IMR-90 (cell line): ENCODE results near the gene RHOT2. TPM values are rescaled to one million over a fixed set of nuclear protein-coding genes. Genes with fewer than 3 reads are reported as not detected.

Source experiments
- ATAC-seq: fragments of 200-7000 bp; cut with Tn5 transposase; 2 replicates; pipeline ENCODE4 v1.9.1; 2020; ENCODE audit warnings: low read depth, mild to moderate bottlenecking, moderate library complexity
- BruUV-seq: library from RNA; stranded (reverse); fragments of 400-500 nt; replicated peaks from 2 replicates; lab custom pipeline; 2021; lab: Mats Ljungman, UMichigan
- CTCF ChIA-PET: fragments of 300-600 bp; formaldehyde crosslinking; extraction: SDS; loops from one replicate; lab custom pipeline; 2021; ENCODE audit warnings: antibody characterized with exemption; lab: Yijun Ruan, JAX
- POLR2A ChIA-PET: fragments of 300-600 bp; sonication (Branson Sonifier 250); formaldehyde crosslinking; loops from one replicate; lab custom pipeline; 2022; ENCODE audit warnings: antibody characterized with exemption; ENCODE audit not compliant: unreplicated experiment; lab: Charles Lee
- DNase-seq: peaks from one replicate; pipeline ENCODE4 v3.0.0; 2013
- H2AFZ ChIP-seq: replicated peaks from 2 replicates; pipeline ENCODE3; 2013; ENCODE audit warnings: low read length, mild to moderate bottlenecking; ENCODE audit not compliant: poor library complexity
- H2AK5ac ChIP-seq: 2 replicates; pipeline ENCODE4 v1.6.1; 2013; ENCODE audit warnings: low read depth, low read length, inconsistent platforms
- H2AK9ac ChIP-seq: replicated peaks from 2 replicates; pipeline ENCODE3; 2013; ENCODE audit warnings: mild to moderate bottlenecking, low read depth, low read length, moderate library complexity; ENCODE audit not compliant: poor library complexity
- H2BK120ac ChIP-seq: 2 replicates; pipeline ENCODE4 v1.6.1; 2013; ENCODE audit warnings: low read depth, low read length, inconsistent platforms
- H2BK15ac ChIP-seq: 3 replicates; pipeline ENCODE4 v1.6.1; 2013; ENCODE audit warnings: low read depth, low read length, inconsistent platforms
- H2BK20ac ChIP-seq: 2 replicates; pipeline ENCODE4 v1.6.1; 2013; ENCODE audit warnings: low read depth, mild to moderate bottlenecking, inconsistent platforms, low read length, moderate library complexity
- H2BK5ac ChIP-seq: 2 replicates; pipeline ENCODE4 v1.6.1; 2013; ENCODE audit warnings: mild to moderate bottlenecking, low read depth, low read length, inconsistent platforms; ENCODE audit not compliant: poor library complexity, severe bottlenecking
- H3K14ac ChIP-seq: replicated peaks from 2 replicates; pipeline ENCODE4 v1.6.1; 2013; ENCODE audit warnings: low read depth, low read length, inconsistent platforms
- H3K18ac ChIP-seq: 2 replicates; pipeline ENCODE4 v1.6.1; 2013; ENCODE audit warnings: low read depth, low read length, control low read depth
- H3K23ac ChIP-seq: 2 replicates; pipeline ENCODE4 v1.6.1; 2013; ENCODE audit warnings: low read depth, low read length, inconsistent platforms
- H3K27ac ChIP-seq: 2 replicates; pipeline ENCODE4 v1.5.1; 2013; ENCODE audit warnings: mild to moderate bottlenecking, control low read depth, low read length; ENCODE audit not compliant: insufficient read depth
- H3K27me3 ChIP-seq: 2 replicates; pipeline ENCODE4 v1.6.1; 2013; ENCODE audit warnings: low read length; ENCODE audit not compliant: control insufficient read depth, insufficient read depth
- H3K36me3 ChIP-seq: 2 replicates; pipeline ENCODE4 v1.6.1; 2013; ENCODE audit warnings: low read length, mixed read lengths; ENCODE audit not compliant: control insufficient read depth, insufficient read depth
- H3K4ac ChIP-seq: 2 replicates; pipeline ENCODE4 v1.6.1; 2013; ENCODE audit warnings: low read depth, low read length, inconsistent platforms
- H3K4me1 ChIP-seq: 2 replicates; pipeline ENCODE4 v1.6.1; 2013; ENCODE audit warnings: low read length, mixed read lengths; ENCODE audit not compliant: control insufficient read depth, insufficient read depth
- H3K4me2 ChIP-seq: 2 replicates; pipeline ENCODE4 v1.6.1; 2013; ENCODE audit warnings: low read depth, mild to moderate bottlenecking, control low read depth, low read length, moderate library complexity
- H3K4me3 ChIP-seq: 2 replicates; pipeline ENCODE4 v1.5.1; 2013; ENCODE audit warnings: low read depth, mild to moderate bottlenecking, control low read depth, low read length, moderate library complexity; ENCODE audit not compliant: insufficient read depth
- H3K56ac ChIP-seq: 2 replicates; pipeline ENCODE4 v1.6.1; 2013; ENCODE audit warnings: low read length, inconsistent platforms; ENCODE audit not compliant: insufficient read depth; ENCODE audit errors: extremely low read depth
- H3K79me1 ChIP-seq, 2 experiments: 2 replicates each; pipeline ENCODE4 v1.6.1; 2013; ENCODE audit warnings: low read length in 2 of 2, inconsistent platforms in 1 of 2, low read depth in 1 of 2
- H3K9ac ChIP-seq: 2 replicates; pipeline ENCODE4 v1.6.1; 2013; ENCODE audit warnings: low read depth, low read length, control low read depth
- H3K9me1 ChIP-seq: 2 replicates; pipeline ENCODE4 v1.6.1; 2013; ENCODE audit warnings: low read length, inconsistent platforms; ENCODE audit not compliant: insufficient read depth
- H3K9me3 ChIP-seq: 2 replicates; pipeline ENCODE4 v1.6.1; 2013; ENCODE audit warnings: low read length; ENCODE audit not compliant: control insufficient read depth, insufficient read depth
- H4K20me1 ChIP-seq: 2 replicates; pipeline ENCODE4 v1.6.1; 2013; ENCODE audit warnings: low read length, inconsistent platforms; ENCODE audit not compliant: insufficient read depth
- H4K5ac ChIP-seq: 2 replicates; pipeline ENCODE4 v1.6.1; 2013; ENCODE audit warnings: mild to moderate bottlenecking, low read depth, low read length, control low read depth
- H4K8ac ChIP-seq, 2 experiments: 2 replicates each; pipeline ENCODE4 v1.6.1; 2013; ENCODE audit warnings: low read depth in 2 of 2, low read length in 2 of 2, control low read depth in 1 of 2, inconsistent platforms in 1 of 2
- H4K91ac ChIP-seq: 2 replicates; pipeline ENCODE4 v1.6.1; 2013; ENCODE audit warnings: low read depth, low read length, inconsistent platforms; ENCODE audit not compliant: insufficient read depth
- CHD1 ChIP-seq: IDR thresholded peaks from 2 replicates; pipeline ENCODE4 v1.6.1; 2012; ENCODE audit warnings: low read depth, low read length, improper control_type of control experiment
- SMC3 ChIP-seq: fragments of 150-350 bp; IDR thresholded peaks from 2 replicates; pipeline ENCODE4 v1.6.1; 2016; ENCODE audit warnings: low read depth, mild to moderate bottlenecking, antibody characterized with exemption, low read length, moderate library complexity
- WGBS, 2 experiments: methylation state at CpG; one replicate each; pipeline versions ENCODE4 v1.1.5 to v1.1.7; 2013; ENCODE audit warnings: missing lambda C conversion rate in 2 of 2; ENCODE audit not compliant: insufficient read length in 1 of 2; ENCODE audit errors: extremely low coverage in 2 of 2; 5-methylcytosine and 5-hydroxymethylcytosine counted together
- dilution Hi-C: fragments of 300-500 bp; cut with HindIII; formaldehyde crosslinking; loops from one replicate; pipeline ENCODE4 v1.14.3; 2018; ENCODE audit warnings: low sequenced_read_pairs; ENCODE audit not compliant: unreplicated experiment
- in situ Hi-C: fragments of 300-500 bp; cut with MboI; formaldehyde crosslinking; loops from 3 replicates; pipeline ENCODE4 v1.14.3; 2019; ENCODE audit warnings: low sequenced_read_pairs, inconsistent platforms, mixed read lengths
- intact Hi-C: fragments of 100-400 bp; cut with micrococcal nuclease; formaldehyde crosslinking; loops from 2 replicates; pipeline ENCODE4 v1.10.0; 2022
- polyA plus RNA-seq, 3 experiments: library from polyadenylated mRNA; depleted of rRNA; stranded (reverse); fragments of >200 nt; gene quantifications; 2 replicates each; pipeline ENCODE4 v1.2.3, GENCODE V29; 2012; ENCODE audit warnings: low replicate concordance in 1 of 3
- total RNA-seq: library from RNA; depleted of rRNA; stranded (reverse); fragments of >200 nt; gene quantifications from 2 replicates; pipeline ENCODE4 v1.2.3, GENCODE V29; 2012

RHOT2 gene
- total and polyA plus RNA-seq, 2 of the 4 experiments (the other 2 are of a cell fraction): 20.3 to 181 TPM

DNA sequence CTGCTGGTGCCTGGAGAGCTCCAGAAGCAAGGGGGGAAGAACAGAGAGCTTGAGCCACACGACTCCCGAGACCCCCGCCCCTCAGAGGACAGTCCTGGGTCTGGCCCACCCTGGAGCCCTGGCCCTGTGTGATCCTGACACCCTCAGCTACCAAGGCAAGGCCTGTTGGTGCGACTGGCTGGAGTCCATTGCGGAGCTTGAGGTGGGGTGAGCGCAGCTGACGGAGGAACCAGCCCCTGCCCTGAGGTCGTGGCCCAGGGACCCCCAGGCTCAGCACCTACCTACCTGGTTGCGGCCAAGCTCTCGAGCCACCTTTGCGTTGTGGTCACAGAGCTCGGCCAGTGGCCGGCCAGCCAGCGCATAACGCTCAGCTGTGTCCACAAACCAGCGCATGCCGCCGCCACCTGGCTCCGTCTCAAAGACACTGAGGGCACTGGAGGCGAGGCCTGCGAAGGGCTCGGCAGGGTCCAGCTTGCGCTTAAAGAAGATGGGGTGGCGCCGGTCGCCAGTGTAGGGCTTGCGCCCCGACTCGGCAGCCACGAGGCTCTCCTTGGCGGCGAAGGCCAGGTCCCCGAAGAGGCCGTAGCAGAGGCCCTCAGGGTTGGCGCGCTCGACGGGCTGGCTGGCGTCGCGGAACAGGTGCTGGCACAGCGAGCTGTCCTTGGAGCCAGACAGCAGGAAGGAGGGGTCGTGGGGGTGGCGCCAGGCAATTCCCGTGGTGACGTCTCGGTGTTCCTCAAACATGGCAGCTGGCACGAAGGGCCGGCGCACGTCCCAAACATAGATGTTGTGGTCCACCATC, 18.7 kb downstream of the RHOT2 start:
- H4K8ac ChIP-seq: no peak overlapping the region
- H2BK15ac ChIP-seq: no peak overlapping the region
- H3K23ac ChIP-seq: no peak overlapping the region
- H2AK5ac ChIP-seq: no peak overlapping the region
- no peak overlapping the region for H3K4me3 ChIP-seq
- POLR2A ChIA-PET: interaction anchor here (0.5 kb wide), 1 partner anchor 101 kb away, joined by 4 read pairs; the partner anchor contains the start of gene RPUSD1
- peaks cover 22% of the 10 kb centered on the region for H3K4me1 ChIP-seq
- H3K4ac ChIP-seq: no peak overlapping the region
- in situ Hi-C loops: no loop called here
- no peak overlapping the region for H3K4me2 ChIP-seq
- H3K14ac ChIP-seq: no peak overlapping the region
- H3K9ac ChIP-seq: no peak overlapping the region
- H2BK120ac ChIP-seq: no peak overlapping the region
- DNase-seq (no peak), ATAC-seq (no peak)
- no peak overlapping the region for H2AK9ac ChIP-seq
- no peak overlapping the region for H4K5ac ChIP-seq
- H4K91ac ChIP-seq: no peak overlapping the region
- H3K79me1 ChIP-seq: peaks cover 19 to 54% of the 10 kb centered on the region in 2 experiments
- dilution Hi-C loops: no loop called here
- H3K56ac ChIP-seq: no peak overlapping the region
- H2AFZ ChIP-seq: no peak overlapping the region
- 96% methylated on average over 48 of the region's 51 CpGs; no CpG with 5 or more reads in 1 of the 2 experiments for WGBS, 2 experiments
- H2BK20ac ChIP-seq: no peak overlapping the region
- peaks cover 38% of the 10 kb centered on the region for H3K36me3 ChIP-seq
- H3K27ac ChIP-seq: no peak overlapping the region
- H3K9me3 ChIP-seq: no peaks in the 10 kb centered on the region
- intact Hi-C loops: no loop called here
- no TSS peak for BruUV-seq
- CTCF ChIA-PET: no interaction called here
- no peak overlapping the region for H2BK5ac ChIP-seq
- peaks cover 17% of the 10 kb centered on the region for H4K20me1 ChIP-seq
- no peak for TF ChIP-seq SMC3
- TF ChIP-seq CHD1: no peak
- no peaks in the 10 kb centered on the region for H3K27me3 ChIP-seq
- no peak overlapping the region for H3K18ac ChIP-seq
- H3K9me1 ChIP-seq: peaks cover 12% of the 10 kb centered on the region
